GM12874 (cell line): ENCODE measurements around the gene RPH3AL.

ENCODE experiments used
- TF ChIP-seq, protein P1 (sequence below): IDR thresholded peaks from 2 replicates; pipeline ENCODE4 v1.5.1; 2011; ENCODE audit warnings: low read depth, mild to moderate bottlenecking, control low read depth, low read length, moderate library complexity; ENCODE audit not compliant: insufficient read depth

The RPH3AL gene

GRCh38 chr17:219696-220095 is 132.9 kb downstream of the RPH3AL start:
- TF ChIP-seq, protein P1, sequence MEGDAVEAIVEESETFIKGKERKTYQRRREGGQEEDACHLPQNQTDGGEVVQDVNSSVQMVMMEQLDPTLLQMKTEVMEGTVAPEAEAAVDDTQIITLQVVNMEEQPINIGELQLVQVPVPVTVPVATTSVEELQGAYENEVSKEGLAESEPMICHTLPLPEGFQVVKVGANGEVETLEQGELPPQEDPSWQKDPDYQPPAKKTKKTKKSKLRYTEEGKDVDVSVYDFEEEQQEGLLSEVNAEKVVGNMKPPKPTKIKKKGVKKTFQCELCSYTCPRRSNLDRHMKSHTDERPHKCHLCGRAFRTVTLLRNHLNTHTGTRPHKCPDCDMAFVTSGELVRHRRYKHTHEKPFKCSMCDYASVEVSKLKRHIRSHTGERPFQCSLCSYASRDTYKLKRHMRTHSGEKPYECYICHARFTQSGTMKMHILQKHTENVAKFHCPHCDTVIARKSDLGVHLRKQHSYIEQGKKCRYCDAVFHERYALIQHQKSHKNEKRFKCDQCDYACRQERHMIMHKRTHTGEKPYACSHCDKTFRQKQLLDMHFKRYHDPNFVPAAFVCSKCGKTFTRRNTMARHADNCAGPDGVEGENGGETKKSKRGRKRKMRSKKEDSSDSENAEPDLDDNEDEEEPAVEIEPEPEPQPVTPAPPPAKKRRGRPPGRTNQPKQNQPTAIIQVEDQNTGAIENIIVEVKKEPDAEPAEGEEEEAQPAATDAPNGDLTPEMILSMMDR = no peak

GRCh38 chr17:218432-219110 is 134.0 kb downstream of the RPH3AL start:
- TF ChIP-seq, protein P1 = no peak

GRCh38 chr17:216625-217024 is 136.0 kb downstream of the RPH3AL start:
- TF ChIP-seq, protein P1 = no peak

DNA sequence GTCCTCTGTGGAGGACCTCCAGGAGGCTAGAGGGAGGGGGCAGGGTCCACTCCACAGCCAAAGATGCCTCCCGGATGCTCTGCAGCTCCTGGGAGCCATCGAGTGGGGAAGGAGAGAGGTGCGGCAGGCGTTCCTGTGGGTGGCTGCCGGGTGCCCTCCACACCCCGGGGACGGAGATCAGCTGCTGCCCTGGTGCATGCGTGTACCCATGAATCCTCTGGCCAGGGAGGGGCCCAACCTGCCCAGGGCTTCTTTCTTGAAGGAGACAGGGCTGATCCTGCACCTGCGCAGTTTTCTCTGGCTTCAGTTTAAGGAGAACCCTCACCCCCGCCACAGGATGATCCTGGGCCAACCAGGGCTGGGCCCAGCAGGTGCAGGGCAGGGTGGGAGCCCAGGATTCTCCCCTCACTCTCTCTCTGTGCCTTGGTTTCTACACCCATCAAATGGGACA is 137.7 kb downstream of the RPH3AL start:
- TF ChIP-seq, protein P1 = no peak

DNA sequence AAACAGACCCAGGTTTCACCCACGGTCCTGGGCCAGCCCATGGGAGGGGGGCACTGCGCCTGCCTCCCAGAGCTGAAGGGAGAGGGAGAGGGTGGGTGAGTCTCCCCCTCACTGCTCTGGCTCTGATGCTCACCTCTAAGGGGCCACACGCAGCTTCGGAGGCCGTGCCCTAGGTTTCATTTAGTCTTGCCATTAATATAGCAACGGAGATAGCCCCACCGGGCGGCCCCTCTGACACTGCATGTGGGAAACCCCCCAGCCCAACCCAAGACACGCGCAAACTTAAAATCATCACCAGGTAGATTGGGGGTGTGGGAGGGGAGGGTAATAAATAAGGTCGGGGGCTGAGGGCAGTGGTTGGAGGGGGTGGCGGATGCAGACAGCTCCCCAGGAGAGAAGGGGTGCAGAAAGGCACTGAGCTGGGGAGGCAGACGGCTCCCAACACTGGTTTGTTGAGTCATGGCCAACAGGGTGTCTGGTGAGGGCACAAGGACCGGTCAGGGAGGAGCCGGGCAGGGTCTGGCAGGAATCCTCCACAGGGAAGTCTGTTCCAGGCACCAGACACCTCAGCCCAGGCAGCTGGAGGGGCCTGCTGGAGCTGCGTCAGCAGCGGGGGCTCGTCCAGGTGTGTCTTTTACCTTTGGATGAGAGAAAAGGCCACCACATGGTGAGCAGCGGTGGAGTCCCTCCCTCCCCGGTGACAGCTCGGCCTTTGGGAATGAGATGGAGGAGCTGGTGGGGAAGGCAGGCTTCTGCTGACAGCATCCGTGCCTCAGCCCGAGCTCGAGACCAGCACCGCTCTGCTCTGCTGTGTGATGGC is 139.1 kb downstream of the RPH3AL start:
- TF ChIP-seq, protein P1 = no peak

DNA sequence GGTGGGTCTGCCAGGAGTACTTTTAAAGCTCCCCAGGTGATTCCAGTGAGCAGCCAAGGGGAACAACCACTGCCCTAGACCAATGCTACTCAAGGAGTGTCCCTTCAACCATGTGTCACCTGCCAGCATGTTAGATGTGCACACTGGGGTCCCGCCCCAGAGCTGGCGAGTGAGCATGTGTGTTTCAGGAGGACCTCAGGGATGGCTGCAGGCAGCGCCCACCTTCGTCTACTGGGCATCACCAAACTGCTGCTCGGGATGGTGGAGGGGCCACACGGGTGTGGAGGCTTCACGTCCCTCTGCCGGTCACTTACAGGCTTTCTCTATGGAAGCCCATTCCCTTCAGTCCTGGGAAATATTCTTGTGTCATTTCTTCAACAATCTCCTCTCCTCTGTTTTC is 142.2 kb downstream of the RPH3AL start:
- TF ChIP-seq, protein P1 = no peak

GRCh38 chr17:208429-208828 is 144.2 kb downstream of the RPH3AL start:
- TF ChIP-seq, protein P1 = no peak
